ENCODE data around the gene CD52.

- TF ChIP-seq CTCF (IDR thresholded peaks at IDR 0.05), result no peak
- TF ChIP-seq POLR2A (IDR thresholded peaks at IDR 0.05), result no peak
- no peak for TF ChIP-seq EP300 (IDR thresholded peaks at IDR 0.05)
Measured at GRCh38 chr1:26282401-26282918, 35.3 kb upstream of the CD52 start.

All from gastroesophageal sphincter (tissue), 3 donors.